B cell (primary cell): ENCODE results near the gene CBX8. TPM values are rescaled to one million over a fixed set of nuclear protein-coding genes. Genes with fewer than 3 reads are reported as not detected.

Experiments
- ATAC-seq: fragments of 200-7000 bp; cut with Tn5 transposase; one replicate; pipeline ENCODE4 v1.10.0; 2021; ENCODE audit warnings: low read depth, mild to moderate bottlenecking, moderate number of reproducible peaks, moderate library complexity
- CTCF ChIA-PET: fragments of 350-600 bp; sonication (Branson Sonifier 250); formaldehyde crosslinking; loops from one replicate; lab custom pipeline; 2021; ENCODE audit warnings: antibody characterized with exemption, inconsistent platforms; lab: Charles Lee
- POLR2A ChIA-PET: fragments of 350-600 bp; sonication (Branson Sonifier 250); formaldehyde crosslinking; loops from one replicate; lab custom pipeline; 2021; ENCODE audit warnings: antibody characterized with exemption; lab: Charles Lee
- DNase-seq: peaks from one replicate; pipeline ENCODE4 v3.0.0; 2013
- H2AFZ ChIP-seq: 2 replicates; pipeline ENCODE4 v1.6.1; 2012; ENCODE audit warnings: mild to moderate bottlenecking, low read depth, low read length; ENCODE audit not compliant: insufficient read depth, poor library complexity, severe bottlenecking
- H3K27ac ChIP-seq, 2 donors: 1 replicate in 1 of 2; 2 replicates in 1 of 2; pipeline ENCODE4 v1.5.1; 2012 to 2013; ENCODE audit warnings: low read length in 2 of 2, mild to moderate bottlenecking in 2 of 2, moderate library complexity in 1 of 2
- H3K27me3 ChIP-seq, 4 experiments: fragments of 200-600 bp in 1 of 4; sonication (generic) in 1 of 4; replicated peaks in 1 of 4; 1 replicate in 2 of 4; 2 replicates in 2 of 4; pipeline versions ENCODE4 v1.6.1 to v1.7.0; 2013 to 2016; ENCODE audit warnings: low read length in 3 of 4, mild to moderate bottlenecking in 2 of 4, mixed read lengths in 1 of 4, moderate library complexity in 1 of 4; ENCODE audit not compliant: insufficient read depth in 4 of 4, control insufficient read depth in 3 of 4; ENCODE audit errors: control extremely low read depth in 1 of 4
- H3K36me3 ChIP-seq, 2 experiments: replicated peaks in 1 of 2; 1 replicate in 1 of 2; 2 replicates in 1 of 2; pipeline versions ENCODE4 v1.6.1 to v1.7.1; 2013; ENCODE audit warnings: low read length in 1 of 2; ENCODE audit not compliant: insufficient read depth in 2 of 2, control insufficient read depth in 1 of 2; ENCODE audit errors: control extremely low read depth in 1 of 2, extremely low read depth in 1 of 2
- H3K4me1 ChIP-seq, 2 donors: fragments of 200-600 bp in 1 of 2; sonication (generic) in 1 of 2; 1 replicate in 1 of 2; 2 replicates in 1 of 2; pipeline versions ENCODE4 v1.5.1 to v1.6.1; 2013 to 2017; ENCODE audit warnings: low read length in 2 of 2; ENCODE audit not compliant: control insufficient read depth in 2 of 2, insufficient read depth in 2 of 2
- H3K4me2 ChIP-seq: replicated peaks from 2 replicates; pipeline ENCODE3; 2012; ENCODE audit warnings: mild to moderate bottlenecking, low read depth, low read length; ENCODE audit not compliant: poor library complexity, severe bottlenecking
- H3K4me3 ChIP-seq, 5 experiments: fragments of 200-600 bp in 1 of 5; sonication (generic) in 1 of 5; 1 replicate in 3 of 5; 2 replicates in 2 of 5; pipeline versions ENCODE4 v1.5.1 to v1.7.0; 2011 to 2016; ENCODE audit warnings: low read length in 4 of 5, mild to moderate bottlenecking in 4 of 5, low read depth in 2 of 5, control low read depth in 1 of 5, moderate library complexity in 1 of 5; ENCODE audit not compliant: insufficient read depth in 1 of 5; ENCODE audit errors: control extremely low read depth in 1 of 5, extremely low read depth in 1 of 5
- H3K79me2 ChIP-seq: fragments of 200-600 bp; sonication (generic); one replicate; pipeline ENCODE4 v1.6.0; 2016; ENCODE audit warnings: low read length; ENCODE audit not compliant: control insufficient read depth, insufficient read depth
- H3K9ac ChIP-seq: fragments of 200-600 bp; sonication (generic); 2 replicates; pipeline ENCODE4 v1.6.1; 2017; ENCODE audit warnings: mild to moderate bottlenecking, low read length, moderate library complexity
- H3K9me3 ChIP-seq, 3 donors: one replicate each; pipeline versions ENCODE4 v1.6.1 to v1.7.1; 2013; ENCODE audit warnings: low read length in 2 of 3; ENCODE audit not compliant: control insufficient read depth in 2 of 3, insufficient read depth in 1 of 3; ENCODE audit errors: control extremely low read depth in 1 of 3
- H4K20me1 ChIP-seq: 2 replicates; pipeline ENCODE4 v1.6.0; 2012; ENCODE audit warnings: mild to moderate bottlenecking, low read length; ENCODE audit not compliant: insufficient read depth, control insufficient read depth, poor library complexity, severe bottlenecking
- H3K27ac Mint-ChIP-seq: one replicate; pipeline ENCODE4 v1.8.0; 2021; ENCODE audit warnings: mixed read lengths
- H3K27me3 Mint-ChIP-seq: one replicate; pipeline ENCODE4 v1.8.0; 2021; ENCODE audit warnings: mixed read lengths
- H3K4me1 Mint-ChIP-seq: one replicate; pipeline ENCODE4 v1.8.0; 2021; ENCODE audit warnings: mixed read lengths
- H3K4me3 Mint-ChIP-seq: one replicate; pipeline ENCODE4 v1.8.0; 2021; ENCODE audit warnings: mixed read lengths
- H3K9me3 Mint-ChIP-seq: one replicate; pipeline ENCODE4 v1.8.0; 2022; ENCODE audit warnings: mixed read lengths; ENCODE audit not compliant: insufficient read depth
- CTCF ChIP-seq: fragments of 200-600 bp; IDR thresholded peaks from one replicate; pipeline ENCODE4 v1.8.0; 2022; ENCODE audit warnings: antibody characterized with exemption, mild to moderate bottlenecking
- EZH2 ChIP-seq: IDR thresholded peaks from 2 replicates; pipeline ENCODE4 v1.6.1; 2012; ENCODE audit warnings: borderline replicate concordance, low read depth, mild to moderate bottlenecking, moderate library complexity, low read length; ENCODE audit not compliant: insufficient read depth, poor library complexity, severe bottlenecking
- WGBS: methylation state at CpG from one replicate; pipeline ENCODE4 v1.1.5; 2013; ENCODE audit warnings: missing lambda C conversion rate; ENCODE audit not compliant: insufficient coverage; 5-methylcytosine and 5-hydroxymethylcytosine counted together
- intact Hi-C: fragments of 100-400 bp; cut with micrococcal nuclease; formaldehyde crosslinking; loops from one replicate; pipeline ENCODE4 v1.10.0; 2022
- polyA plus RNA-seq: library from polyadenylated mRNA; depleted of rRNA; stranded (reverse); fragments of >200 nt; gene quantifications from 2 replicates; pipeline ENCODE4 v1.2.3, GENCODE V29; 2012
- total RNA-seq, 2 donors: library from RNA; stranded (reverse); fragments of 120-200 nt in 1 of 2; gene quantifications; 1 replicate in 1 of 2; 2 replicates in 1 of 2; pipeline versions ENCODE4 v1.2.3 to v1.2.4, GENCODE V29; 2013 to 2022

Gene CBX8
- total and polyA plus RNA-seq, 2 donors (not counting 1 experiment from before 2014, with no cell fraction given), result 0.31 to 6.8 TPM

DNA sequence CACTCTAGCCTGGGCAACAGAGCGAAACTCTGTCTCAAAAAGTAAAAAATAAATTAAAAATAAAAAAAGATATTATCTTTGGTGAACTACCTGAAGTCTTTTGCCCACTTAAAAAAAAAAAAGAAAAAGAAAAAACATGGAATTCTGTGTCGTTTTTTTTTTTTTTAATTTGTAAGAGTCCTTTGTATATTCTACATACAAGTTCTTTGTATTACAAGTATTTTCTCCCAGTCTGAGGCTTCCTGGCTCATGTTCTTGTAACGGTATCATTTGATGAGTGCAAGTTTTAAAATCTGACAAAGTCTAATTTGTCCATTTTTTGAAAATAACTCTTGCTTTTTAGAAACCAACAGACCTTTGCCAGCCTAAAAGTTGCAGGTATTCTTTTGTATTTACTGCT lies 31.2 kb downstream of the CBX8 start:
- no peaks in the 10 kb centered on the region for H3K36me3 ChIP-seq
- ATAC-seq (no peak), DNase-seq (no peak)
- no CpG with 5 or more reads among the region's 3 CpGs for WGBS
- H3K79me2 ChIP-seq, result no peaks in the 10 kb centered on the region
- H4K20me1 ChIP-seq, result no peaks in the 10 kb centered on the region
- no peaks in the 10 kb centered on the region for H3K4me1 ChIP-seq
- ChIA-PET POLR2A (no interaction called here), CTCF (interaction anchor here (1.5 kb wide), 1 partner anchor 91 kb away, joined by 3 read pairs; no protein-coding TSS in a partner anchor)
- H3K4me2 ChIP-seq, result no peak overlapping the region
- intact Hi-C loops, result no loop called here
- peaks cover 0 to 13% (median 0%) of the 10 kb centered on the region in 3 donors for H3K9me3 ChIP-seq
- no peaks in the 10 kb centered on the region for H3K4me1 Mint-ChIP-seq
- no peak for TF ChIP-seq EZH2
- TF ChIP-seq CTCF, result no peak
- H3K27me3 Mint-ChIP-seq, result peaks cover 42% of the 10 kb centered on the region
- H3K4me3 Mint-ChIP-seq, result no peak overlapping the region
- peaks cover 2% of the 10 kb centered on the region for H3K9me3 Mint-ChIP-seq
- H2AFZ ChIP-seq, result no peak overlapping the region
- H3K27me3 ChIP-seq, result peaks cover 0 to 8% (median 0%) of the 10 kb centered on the region in 4 experiments
- no peak overlapping the region for H3K27ac Mint-ChIP-seq
- H3K4me3 ChIP-seq, result no peak overlapping the region
- no peak overlapping the region for H3K27ac ChIP-seq
- no peak overlapping the region for H3K9ac ChIP-seq

GRCh38 chr17:79761894-79762589 lies 34.8 kb downstream of the CBX8 start:
- H3K79me2 ChIP-seq, result no peaks in the 10 kb centered on the region
- ChIA-PET CTCF (no interaction called here), POLR2A (no interaction called here)
- H3K4me1 ChIP-seq, result no peaks in the 10 kb centered on the region
- H3K27ac Mint-ChIP-seq, result no peak overlapping the region
- 77% methylated on average over 16 of the region's 19 CpGs for WGBS
- no peaks in the 10 kb centered on the region for H3K9me3 Mint-ChIP-seq
- H3K27me3 Mint-ChIP-seq, result peaks cover 29% of the 10 kb centered on the region
- H3K4me1 Mint-ChIP-seq, result no peaks in the 10 kb centered on the region
- no peak overlapping the region for H3K4me3 ChIP-seq
- intact Hi-C loops, result no loop called here
- no peak overlapping the region for H3K9ac ChIP-seq
- no peak overlapping the region for H3K4me3 Mint-ChIP-seq
- H4K20me1 ChIP-seq, result no peaks in the 10 kb centered on the region
- DNase-seq (no peak), ATAC-seq (no peak)
- TF ChIP-seq CTCF, result no peak
- TF ChIP-seq EZH2, result no peak
- no peaks in the 10 kb centered on the region for H3K36me3 ChIP-seq
- H2AFZ ChIP-seq, result no peak overlapping the region
- no peak overlapping the region for H3K27ac ChIP-seq
- no peaks in the 10 kb centered on the region for H3K27me3 ChIP-seq
- no peak overlapping the region for H3K4me2 ChIP-seq
- no peaks in the 10 kb centered on the region for H3K9me3 ChIP-seq
